ENCODE measurements around the gene CSRNP3. TPM values are rescaled to one million over a fixed set of nuclear protein-coding genes. Genes with fewer than 3 reads are reported as not detected.
A peak's percentile ranks its signal among the peaks of the same experiment; 100 is the strongest.

Gene CSRNP3
- total and polyA plus RNA-seq, 10 of the 15 experiments (the other 5 are each of a cell fraction or from before 2014, with no cell fraction given) = 0.03 to 5.2 (median 0.11) TPM; not detected in 1

DNA sequence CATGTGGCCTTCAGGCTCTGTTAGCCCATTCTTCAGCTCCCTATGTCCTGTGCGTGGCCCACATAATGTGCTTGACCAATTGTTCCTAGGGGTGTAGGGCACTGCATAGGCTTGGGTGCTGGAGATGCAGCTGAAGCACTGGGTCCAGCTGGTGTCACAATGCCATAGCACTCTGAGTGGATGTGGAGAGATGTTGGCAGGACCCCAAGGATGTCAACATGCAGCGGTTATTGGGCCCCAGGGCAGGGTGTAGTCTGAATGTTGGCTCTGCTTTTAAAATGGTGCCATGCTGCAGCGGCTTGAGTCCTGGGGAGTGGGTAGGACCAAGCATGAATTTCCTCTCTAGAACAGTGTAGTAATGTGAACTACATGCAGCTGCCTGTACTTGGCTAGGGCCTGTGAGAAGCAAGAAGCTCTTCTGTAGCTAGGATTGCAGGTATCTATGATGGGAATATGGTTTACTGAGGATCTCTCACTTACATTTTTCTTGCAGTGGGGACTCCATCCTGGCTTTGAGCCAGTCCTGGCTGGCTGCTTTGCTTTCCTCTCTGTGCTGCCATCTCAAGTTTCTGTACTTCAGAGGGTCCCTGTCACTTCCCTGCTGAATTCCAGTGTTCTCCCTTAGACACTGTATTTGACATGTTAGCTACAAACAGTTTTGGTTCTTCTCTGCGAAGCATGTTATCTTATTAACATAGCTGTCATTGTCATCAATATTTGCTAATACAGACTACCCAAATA, 148.4 kb downstream of the CSRNP3 start:
- FAIRE-seq (no peak), DNase-seq (ENCODE audit: low read depth, low spot score) (no peak), ATAC-seq (peak; percentile 17)
- WGBS (ENCODE audit: insufficient coverage, insufficient replicate concordance, low lambda C conversion rate, missing lambda C conversion rate) = 42% methylated on average over 4 of the region's 4 CpGs
- Histone ChIP-seq H3K79me2 (ENCODE audit: control insufficient read depth, insufficient read depth, low read length) (no peaks in the 10 kb centered on the region), H3K27me3 (replicated peaks in 1 of 2; ENCODE audit: control insufficient read depth in 2 of 2, insufficient read depth in 2 of 2, low read length in 1 of 2) (no peaks in the 10 kb centered on the region), H3K9ac (ENCODE audit: control insufficient read depth, insufficient read depth, low read length) (no peak overlapping the region), H3K9me3 (replicated peaks; ENCODE audit: control insufficient read depth, insufficient read depth, low read length) (no peaks in the 10 kb centered on the region; the same call in 2 of the 3 replicates), H3K4me1 (ENCODE audit: control insufficient read depth, insufficient read depth, low read length) (no peaks in the 10 kb centered on the region), H4K20me1 (ENCODE audit: control insufficient read depth, insufficient read depth) (no peaks in the 10 kb centered on the region), H3K27ac (ENCODE audit: control insufficient read depth, insufficient read depth) (no peak overlapping the region), H3K4me3 (no peak overlapping the region), H2AFZ (ENCODE audit: control insufficient read depth, low read depth, low read length) (no peak overlapping the region), H3K36me3 (ENCODE audit: control insufficient read depth in 2 of 2, insufficient read depth in 2 of 2, low read length in 1 of 2) (no peaks in the 10 kb centered on the region), H3K4me2 (ENCODE audit: control insufficient read depth, insufficient read depth) (no peak overlapping the region)
- in situ Hi-C loops (cut with MboI) = no loop called here
- TF ChIP-seq CREB1 (IDR thresholded peaks at IDR 0.05; ENCODE audit: low read depth) (no peak), DPF2 (IDR thresholded peaks at IDR 0.05) (no peak), SREBF2 (IDR thresholded peaks at IDR 0.05; ENCODE audit: low read length) (no peak), GATAD2B (conservative IDR thresholded peaks at IDR 0.05; ENCODE audit: low read depth) (no peak), ZNF207 (IDR thresholded peaks at IDR 0.05; ENCODE audit: borderline replicate concordance) (no peak), TCF3 (IDR thresholded peaks at IDR 0.05; ENCODE audit: borderline replicate concordance, insufficient read depth, low read depth, low read length) (no peak), NR2C1 (IDR thresholded peaks at IDR 0.05) (no peak), ZZZ3 (IDR thresholded peaks at IDR 0.05; ENCODE audit: control insufficient read depth, insufficient read length, low read depth) (no peak), NBN (IDR thresholded peaks at IDR 0.05) (no peak)
- TF ChIP-seq, protein P1, sequence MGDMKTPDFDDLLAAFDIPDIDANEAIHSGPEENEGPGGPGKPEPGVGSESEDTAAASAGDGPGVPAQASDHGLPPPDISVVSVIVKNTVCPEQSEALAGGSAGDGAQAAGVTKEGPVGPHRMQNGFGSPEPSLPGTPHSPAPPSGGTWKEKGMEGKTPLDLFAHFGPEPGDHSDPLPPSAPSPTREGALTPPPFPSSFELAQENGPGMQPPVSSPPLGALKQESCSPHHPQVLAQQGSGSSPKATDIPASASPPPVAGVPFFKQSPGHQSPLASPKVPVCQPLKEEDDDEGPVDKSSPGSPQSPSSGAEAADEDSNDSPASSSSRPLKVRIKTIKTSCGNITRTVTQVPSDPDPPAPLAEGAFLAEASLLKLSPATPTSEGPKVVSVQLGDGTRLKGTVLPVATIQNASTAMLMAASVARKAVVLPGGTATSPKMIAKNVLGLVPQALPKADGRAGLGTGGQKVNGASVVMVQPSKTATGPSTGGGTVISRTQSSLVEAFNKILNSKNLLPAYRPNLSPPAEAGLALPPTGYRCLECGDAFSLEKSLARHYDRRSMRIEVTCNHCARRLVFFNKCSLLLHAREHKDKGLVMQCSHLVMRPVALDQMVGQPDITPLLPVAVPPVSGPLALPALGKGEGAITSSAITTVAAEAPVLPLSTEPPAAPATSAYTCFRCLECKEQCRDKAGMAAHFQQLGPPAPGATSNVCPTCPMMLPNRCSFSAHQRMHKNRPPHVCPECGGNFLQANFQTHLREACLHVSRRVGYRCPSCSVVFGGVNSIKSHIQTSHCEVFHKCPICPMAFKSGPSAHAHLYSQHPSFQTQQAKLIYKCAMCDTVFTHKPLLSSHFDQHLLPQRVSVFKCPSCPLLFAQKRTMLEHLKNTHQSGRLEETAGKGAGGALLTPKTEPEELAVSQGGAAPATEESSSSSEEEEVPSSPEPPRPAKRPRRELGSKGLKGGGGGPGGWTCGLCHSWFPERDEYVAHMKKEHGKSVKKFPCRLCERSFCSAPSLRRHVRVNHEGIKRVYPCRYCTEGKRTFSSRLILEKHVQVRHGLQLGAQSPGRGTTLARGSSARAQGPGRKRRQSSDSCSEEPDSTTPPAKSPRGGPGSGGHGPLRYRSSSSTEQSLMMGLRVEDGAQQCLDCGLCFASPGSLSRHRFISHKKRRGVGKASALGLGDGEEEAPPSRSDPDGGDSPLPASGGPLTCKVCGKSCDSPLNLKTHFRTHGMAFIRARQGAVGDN (IDR thresholded peaks at IDR 0.05) = no peak
- TF ChIP-seq, protein P2, sequence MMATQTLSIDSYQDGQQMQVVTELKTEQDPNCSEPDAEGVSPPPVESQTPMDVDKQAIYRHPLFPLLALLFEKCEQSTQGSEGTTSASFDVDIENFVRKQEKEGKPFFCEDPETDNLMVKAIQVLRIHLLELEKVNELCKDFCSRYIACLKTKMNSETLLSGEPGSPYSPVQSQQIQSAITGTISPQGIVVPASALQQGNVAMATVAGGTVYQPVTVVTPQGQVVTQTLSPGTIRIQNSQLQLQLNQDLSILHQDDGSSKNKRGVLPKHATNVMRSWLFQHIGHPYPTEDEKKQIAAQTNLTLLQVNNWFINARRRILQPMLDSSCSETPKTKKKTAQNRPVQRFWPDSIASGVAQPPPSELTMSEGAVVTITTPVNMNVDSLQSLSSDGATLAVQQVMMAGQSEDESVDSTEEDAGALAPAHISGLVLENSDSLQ (IDR thresholded peaks at IDR 0.05) = no peak
- TF ChIP-seq, protein P3, sequence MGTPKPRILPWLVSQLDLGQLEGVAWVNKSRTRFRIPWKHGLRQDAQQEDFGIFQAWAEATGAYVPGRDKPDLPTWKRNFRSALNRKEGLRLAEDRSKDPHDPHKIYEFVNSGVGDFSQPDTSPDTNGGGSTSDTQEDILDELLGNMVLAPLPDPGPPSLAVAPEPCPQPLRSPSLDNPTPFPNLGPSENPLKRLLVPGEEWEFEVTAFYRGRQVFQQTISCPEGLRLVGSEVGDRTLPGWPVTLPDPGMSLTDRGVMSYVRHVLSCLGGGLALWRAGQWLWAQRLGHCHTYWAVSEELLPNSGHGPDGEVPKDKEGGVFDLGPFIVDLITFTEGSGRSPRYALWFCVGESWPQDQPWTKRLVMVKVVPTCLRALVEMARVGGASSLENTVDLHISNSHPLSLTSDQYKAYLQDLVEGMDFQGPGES (IDR thresholded peaks at IDR 0.05) = no peak
- intact Hi-C loops (cut with micrococcal nuclease; ENCODE audit: unreplicated experiment) = no loop called here
- POLR2A ChIA-PET = interaction anchor here (0.7 to 1.7 kb wide), 4 partner anchors 16 to 50 kb away, joined by 3 to 4 read pairs (median 3); no protein-coding TSS in a partner anchor
- SMC1A ChIA-PET (ENCODE audit: uncharacterized antibody, unreplicated experiment) = interaction anchor here (1.1 to 9.0 kb wide), 12 partner anchors 9 to 55 kb away, joined by 3 to 61 read pairs (median 4); no protein-coding TSS in a partner anchor
- RAD21 ChIA-PET (ENCODE audit: unreplicated experiment) = interaction anchor here (0.8 to 2.6 kb wide), 4 partner anchors 12 to 181 kb away, joined by 3 to 10 read pairs (median 4); no protein-coding TSS in a partner anchor
- CTCF ChIA-PET = interaction anchor here (0.7 to 1.4 kb wide), 8 partner anchors 8 to 58 kb away, joined by 3 to 4 read pairs (median 3); no protein-coding TSS in a partner anchor
- no TSS peak for BruUV-seq (replicated peaks)

Data from GM12878 (cell line).